Activated CD8-positive, alpha-beta memory T cell treated with anti-CD3 and anti-CD28 coated beads for 4 hours (primary cell): ENCODE measurements around the gene PLXNA1.

Experiments
- DNase-seq, 2 donors: peaks; one replicate each; pipeline ENCODE4 v3.0.0-alpha.2; 2020; ENCODE audit warnings: low read depth in 2 of 2

The PLXNA1 gene

DNA sequence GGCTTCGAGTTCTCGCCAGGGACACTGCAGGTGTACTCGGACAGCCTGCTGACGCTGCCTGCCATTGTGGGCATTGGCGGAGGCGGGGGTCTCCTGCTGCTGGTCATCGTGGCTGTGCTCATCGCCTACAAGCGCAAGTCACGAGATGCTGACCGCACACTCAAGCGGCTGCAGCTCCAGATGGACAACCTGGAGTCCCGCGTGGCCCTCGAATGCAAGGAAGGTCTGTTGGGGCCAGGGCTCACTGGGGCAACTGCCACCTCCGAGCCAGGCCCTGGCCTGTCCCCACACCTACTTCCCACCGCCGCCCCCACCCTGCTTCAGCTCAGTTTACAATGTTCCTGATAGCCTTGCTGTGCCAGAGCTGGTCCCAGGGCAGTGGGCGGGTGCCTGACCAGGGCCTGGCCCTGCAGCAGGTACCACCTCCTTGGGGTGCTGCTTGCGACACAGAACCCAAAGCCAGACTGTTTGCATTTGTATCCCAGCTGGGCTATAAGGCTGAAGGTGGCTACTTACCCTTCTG is 35.5 kb downstream of the PLXNA1 start:
- no peak for DNase-seq

DNA sequence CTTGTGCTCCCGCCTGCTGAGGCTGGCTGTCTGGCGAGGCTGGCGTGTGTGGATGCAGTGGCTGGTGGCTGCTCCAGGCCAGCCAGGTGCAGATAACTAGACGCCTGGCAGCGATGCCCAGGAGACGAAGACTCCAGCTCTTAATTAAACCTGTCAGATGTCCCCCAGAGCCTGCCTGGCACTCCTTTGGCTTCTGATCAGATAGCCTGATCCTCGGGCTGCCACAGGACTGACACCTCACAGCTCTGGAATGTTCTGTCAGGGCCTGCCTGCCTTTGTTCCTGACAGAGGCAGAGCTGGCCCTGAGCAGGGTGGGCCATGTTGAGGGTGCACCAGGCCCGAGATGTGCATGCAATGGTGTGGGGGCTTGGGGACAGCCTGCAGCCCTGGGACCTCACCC is 36.5 kb downstream of the PLXNA1 start:
- no peak for DNase-seq

- no peak for DNase-seq
Observed at GRCh38 chr3:127020543-127020942, 37.6 kb downstream of the PLXNA1 start.

- no peak for DNase-seq
Observed at GRCh38 chr3:127022849-127023248, 39.9 kb downstream of the PLXNA1 start.

DNA sequence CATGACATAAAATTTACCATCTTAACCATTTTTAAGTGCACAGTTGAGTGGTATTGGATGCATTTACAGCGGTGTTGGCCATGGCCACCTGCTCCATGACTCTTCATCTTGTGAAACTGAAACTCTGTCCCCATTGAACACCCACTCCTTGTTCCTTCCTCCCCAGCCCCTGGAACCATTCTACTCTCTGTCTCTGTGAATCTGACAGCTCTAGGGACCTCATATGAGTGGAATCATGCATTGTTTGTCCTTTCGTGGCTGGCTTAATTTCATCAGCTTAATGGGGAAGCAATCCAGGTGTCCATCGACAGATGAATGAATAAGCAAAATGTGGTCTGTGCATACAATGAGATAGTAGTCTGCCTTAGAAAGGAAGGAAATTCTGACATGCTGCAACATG is 42.5 kb downstream of the PLXNA1 start:
- DNase-seq = no peak

DNA sequence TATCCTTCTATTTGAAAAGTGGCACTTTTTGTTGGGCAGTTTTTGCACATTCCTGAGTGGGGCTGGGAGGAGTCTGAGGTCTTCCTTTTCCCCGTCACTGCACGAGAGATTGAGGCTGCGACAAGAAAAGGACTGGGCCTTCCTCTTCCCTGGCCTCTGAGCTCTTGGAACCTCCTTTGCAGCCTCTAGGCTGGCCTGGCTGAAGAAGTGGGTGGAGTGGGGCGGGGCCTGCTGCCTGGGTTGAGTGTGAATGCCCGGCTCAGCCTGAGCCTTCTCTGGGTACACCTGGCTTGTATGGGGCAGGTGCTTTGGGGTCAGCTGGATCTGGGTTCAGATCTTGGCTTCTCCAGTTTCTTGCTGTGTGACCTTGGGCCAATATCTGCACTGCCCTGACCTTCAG is 43.1 kb downstream of the PLXNA1 start:
- no peak for DNase-seq

GRCh38 chr3:127026661-127027060 is 43.7 kb downstream of the PLXNA1 start:
- DNase-seq = no peak

- no peak for DNase-seq
Observed at GRCh38 chr3:127027061-127027735, 44.3 kb downstream of the PLXNA1 start.

GRCh38 chr3:127027811-127028548 is 45.1 kb downstream of the PLXNA1 start:
- DNase-seq = no peak

GRCh38 chr3:127028781-127029657 is 46.1 kb downstream of the PLXNA1 start:
- DNase-seq = no peak

- no peak for DNase-seq
Observed at GRCh38 chr3:127029658-127030507, 47.0 kb downstream of the PLXNA1 start.

DNA sequence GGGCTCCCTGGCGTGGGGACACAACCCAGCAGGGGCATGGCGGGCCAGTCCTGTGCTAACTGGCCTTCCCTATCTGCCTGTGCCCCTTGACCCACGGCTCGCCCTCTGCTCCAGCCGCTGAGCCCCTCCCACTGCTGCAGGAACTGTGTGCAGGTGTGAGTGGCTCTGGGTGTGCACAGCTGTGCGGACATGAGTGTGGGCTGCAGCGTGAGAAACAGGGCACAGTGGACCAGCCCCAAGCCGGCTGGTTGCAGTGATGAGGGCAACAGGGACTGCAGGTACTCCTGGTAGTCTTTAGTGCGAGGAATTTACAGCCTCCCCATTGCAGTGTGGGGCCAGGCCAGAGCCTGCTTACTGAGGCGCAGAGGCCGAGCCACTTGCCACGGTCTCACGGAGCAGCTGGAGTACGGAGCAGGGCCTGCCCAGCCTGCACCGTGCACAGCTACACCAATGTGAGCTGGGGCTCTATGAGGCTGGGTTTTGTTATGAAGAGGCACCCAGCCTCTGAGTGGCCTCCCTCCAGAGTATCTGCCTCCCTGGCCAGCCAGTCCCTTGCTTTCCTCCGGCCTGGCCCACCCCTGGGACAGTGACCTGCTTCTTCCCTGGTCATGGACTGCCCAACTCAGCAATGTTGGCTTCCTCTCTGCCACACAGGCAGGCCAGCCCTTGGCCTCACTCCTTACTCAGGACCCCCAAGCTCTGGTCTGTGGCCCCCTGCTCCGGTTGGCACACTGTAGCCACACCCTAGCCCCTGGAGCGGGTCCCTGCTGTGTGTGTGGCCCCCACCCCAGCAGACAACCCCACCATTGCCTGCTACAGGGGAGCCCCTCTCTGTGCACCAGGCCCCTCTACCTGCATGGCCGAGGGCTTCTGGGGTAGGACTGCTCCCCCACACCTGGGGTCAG is 47.8 kb downstream of the PLXNA1 start:
- DNase-seq = no peak

GRCh38 chr3:127031413-127031810 is 48.5 kb downstream of the PLXNA1 start:
- DNase-seq = no peak

- DNase-seq = no peak
Observed at GRCh38 chr3:127031845-127032244, 48.9 kb downstream of the PLXNA1 start.

DNA sequence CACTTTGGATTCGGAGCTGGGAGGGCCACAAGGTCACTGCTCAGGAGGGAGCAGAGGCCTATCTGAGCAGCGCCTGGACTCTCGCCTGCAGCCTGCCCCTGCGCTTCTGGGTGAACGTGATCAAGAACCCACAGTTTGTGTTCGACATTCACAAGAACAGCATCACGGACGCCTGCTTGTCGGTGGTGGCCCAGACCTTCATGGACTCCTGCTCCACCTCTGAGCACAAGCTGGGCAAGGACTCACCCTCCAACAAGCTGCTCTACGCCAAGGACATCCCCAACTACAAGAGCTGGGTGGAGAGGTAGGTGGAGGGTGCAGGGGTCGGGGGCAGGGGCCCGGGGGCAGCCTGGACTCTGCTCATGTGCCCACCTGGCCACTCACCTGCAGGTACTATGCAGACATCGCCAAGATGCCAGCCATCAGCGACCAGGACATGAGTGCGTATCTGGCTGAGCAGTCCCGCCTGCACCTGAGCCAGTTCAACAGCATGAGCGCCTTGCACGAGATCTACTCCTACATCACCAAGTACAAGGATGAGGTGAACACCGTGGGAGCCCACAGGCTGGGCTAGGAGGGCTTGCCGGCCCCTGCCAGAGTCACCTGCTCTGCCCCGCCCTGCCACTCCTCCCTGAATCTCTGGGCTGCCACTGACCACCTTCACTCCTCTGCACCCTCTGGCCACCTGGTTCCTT is 49.5 kb downstream of the PLXNA1 start:
- no peak for DNase-seq
